PFSK-1 (cell line): ENCODE results near the gene ULBP2.

ENCODE experiments used
- FOXP2 ChIP-seq: optimal IDR thresholded peaks from 2 replicates; pipeline ENCODE3; 2011; ENCODE audit warnings: borderline replicate concordance, control low read depth, inconsistent platforms; ENCODE audit not compliant: insufficient read depth; ENCODE audit errors: extremely low read length, extremely low read depth
- POLR2AphosphoS5 ChIP-seq: IDR thresholded peaks from 2 replicates; pipeline ENCODE4 v1.6.1; 2012; ENCODE audit warnings: low read depth, mild to moderate bottlenecking, control low read depth, low read length, moderate library complexity
- SIN3A ChIP-seq: IDR thresholded peaks from 2 replicates; pipeline ENCODE4 v1.6.1; 2012; ENCODE audit warnings: mild to moderate bottlenecking, low read length, moderate library complexity, borderline replicate concordance; ENCODE audit not compliant: insufficient read depth
- TAF1 ChIP-seq: IDR thresholded peaks from 2 replicates; pipeline ENCODE4 v1.6.1; 2012; ENCODE audit warnings: low read length, control low read depth, borderline replicate concordance; ENCODE audit not compliant: insufficient read depth
- TF ChIP-seq, protein P1 (sequence below), 2 experiments: IDR thresholded peaks; 2 replicates each; pipeline versions ENCODE4 v1.6.1 to v1.8.0; 2011 to 2012; ENCODE audit warnings: low read depth in 2 of 2, low read length in 2 of 2, control low read depth in 1 of 2, inconsistent platforms in 1 of 2, mild to moderate bottlenecking in 1 of 2, moderate library complexity in 1 of 2; ENCODE audit not compliant: insufficient read depth in 1 of 2

Gene ULBP2

DNA sequence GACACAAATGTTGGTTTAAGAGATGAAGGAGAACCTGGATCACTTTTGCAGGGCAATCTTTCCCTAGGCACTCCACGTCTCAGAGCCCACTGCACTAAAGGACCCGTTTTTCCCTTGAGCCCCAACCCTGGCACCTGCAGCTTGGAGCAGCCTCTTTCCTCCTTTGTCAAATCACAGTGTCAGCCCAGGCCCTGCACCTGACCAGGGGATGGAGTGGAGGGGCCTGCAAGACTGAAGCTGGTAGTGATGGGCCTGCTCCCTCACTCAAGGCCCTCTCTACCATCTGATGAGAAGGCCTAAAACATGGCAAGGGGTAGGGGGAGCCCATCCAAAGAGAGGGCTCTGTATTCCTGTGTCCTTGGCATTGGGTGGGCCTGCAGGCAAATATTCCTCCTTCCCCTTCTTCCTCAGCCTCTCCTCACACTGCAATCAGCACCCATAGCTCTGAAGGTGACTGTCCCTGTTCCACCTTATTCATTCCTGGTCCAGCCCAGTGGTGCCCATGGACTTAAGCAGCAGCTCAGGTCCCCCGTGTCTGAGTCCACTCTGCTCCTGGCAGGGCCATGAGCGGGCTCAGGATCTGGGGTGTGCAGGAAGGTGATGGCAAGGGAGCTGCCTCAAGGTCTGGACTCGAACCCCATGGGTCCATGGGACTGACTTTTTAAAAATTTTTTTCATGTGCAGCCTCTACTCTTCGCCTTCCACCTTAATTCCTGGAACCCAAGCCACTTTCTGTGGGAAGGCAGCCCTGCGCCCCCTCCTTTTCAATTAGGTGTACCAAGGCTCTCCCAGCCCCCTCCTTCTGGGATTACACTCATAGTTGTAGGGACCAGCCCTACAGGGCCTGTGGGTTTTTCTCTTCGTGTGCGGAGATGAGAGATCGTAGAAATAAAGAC is 25.6 kb upstream of the ULBP2 start:
- TF ChIP-seq TAF1 = no peak
- TF ChIP-seq, protein P1, sequence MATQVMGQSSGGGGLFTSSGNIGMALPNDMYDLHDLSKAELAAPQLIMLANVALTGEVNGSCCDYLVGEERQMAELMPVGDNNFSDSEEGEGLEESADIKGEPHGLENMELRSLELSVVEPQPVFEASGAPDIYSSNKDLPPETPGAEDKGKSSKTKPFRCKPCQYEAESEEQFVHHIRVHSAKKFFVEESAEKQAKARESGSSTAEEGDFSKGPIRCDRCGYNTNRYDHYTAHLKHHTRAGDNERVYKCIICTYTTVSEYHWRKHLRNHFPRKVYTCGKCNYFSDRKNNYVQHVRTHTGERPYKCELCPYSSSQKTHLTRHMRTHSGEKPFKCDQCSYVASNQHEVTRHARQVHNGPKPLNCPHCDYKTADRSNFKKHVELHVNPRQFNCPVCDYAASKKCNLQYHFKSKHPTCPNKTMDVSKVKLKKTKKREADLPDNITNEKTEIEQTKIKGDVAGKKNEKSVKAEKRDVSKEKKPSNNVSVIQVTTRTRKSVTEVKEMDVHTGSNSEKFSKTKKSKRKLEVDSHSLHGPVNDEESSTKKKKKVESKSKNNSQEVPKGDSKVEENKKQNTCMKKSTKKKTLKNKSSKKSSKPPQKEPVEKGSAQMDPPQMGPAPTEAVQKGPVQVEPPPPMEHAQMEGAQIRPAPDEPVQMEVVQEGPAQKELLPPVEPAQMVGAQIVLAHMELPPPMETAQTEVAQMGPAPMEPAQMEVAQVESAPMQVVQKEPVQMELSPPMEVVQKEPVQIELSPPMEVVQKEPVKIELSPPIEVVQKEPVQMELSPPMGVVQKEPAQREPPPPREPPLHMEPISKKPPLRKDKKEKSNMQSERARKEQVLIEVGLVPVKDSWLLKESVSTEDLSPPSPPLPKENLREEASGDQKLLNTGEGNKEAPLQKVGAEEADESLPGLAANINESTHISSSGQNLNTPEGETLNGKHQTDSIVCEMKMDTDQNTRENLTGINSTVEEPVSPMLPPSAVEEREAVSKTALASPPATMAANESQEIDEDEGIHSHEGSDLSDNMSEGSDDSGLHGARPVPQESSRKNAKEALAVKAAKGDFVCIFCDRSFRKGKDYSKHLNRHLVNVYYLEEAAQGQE (IDR thresholded peaks at IDR 0.05; ENCODE audit: insufficient read depth in 1 of 2, low read depth in 2 of 2, low read length in 2 of 2) = no peak
- no peak for TF ChIP-seq SIN3A
- TF ChIP-seq POLR2AphosphoS5 = no peak
- no peak for TF ChIP-seq FOXP2

DNA sequence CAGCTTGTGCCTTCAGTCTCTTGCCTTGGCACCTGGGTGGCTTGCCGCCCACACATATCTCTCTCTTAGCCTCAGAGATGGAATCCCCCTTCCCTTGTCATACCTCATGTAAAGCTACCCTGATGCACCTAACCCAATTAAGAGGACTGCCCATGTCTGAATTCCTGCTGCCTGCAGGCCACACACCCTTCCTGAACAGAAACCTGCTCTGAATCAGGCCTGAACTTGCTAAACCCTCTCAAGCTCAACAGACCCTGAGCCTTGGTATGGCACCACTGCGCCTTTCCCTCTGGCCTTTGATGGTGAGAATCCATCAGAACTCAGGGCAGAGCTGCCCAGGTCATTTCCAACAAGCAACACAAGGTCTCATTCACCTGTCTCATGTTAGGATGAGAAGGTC is 24.1 kb upstream of the ULBP2 start:
- no peak for TF ChIP-seq POLR2AphosphoS5
- TF ChIP-seq, protein P1 (IDR thresholded peaks at IDR 0.05; ENCODE audit: insufficient read depth in 1 of 2, low read depth in 2 of 2, low read length in 2 of 2) = no peak
- no peak for TF ChIP-seq SIN3A
- TF ChIP-seq TAF1 = no peak
- TF ChIP-seq FOXP2 = no peak

DNA sequence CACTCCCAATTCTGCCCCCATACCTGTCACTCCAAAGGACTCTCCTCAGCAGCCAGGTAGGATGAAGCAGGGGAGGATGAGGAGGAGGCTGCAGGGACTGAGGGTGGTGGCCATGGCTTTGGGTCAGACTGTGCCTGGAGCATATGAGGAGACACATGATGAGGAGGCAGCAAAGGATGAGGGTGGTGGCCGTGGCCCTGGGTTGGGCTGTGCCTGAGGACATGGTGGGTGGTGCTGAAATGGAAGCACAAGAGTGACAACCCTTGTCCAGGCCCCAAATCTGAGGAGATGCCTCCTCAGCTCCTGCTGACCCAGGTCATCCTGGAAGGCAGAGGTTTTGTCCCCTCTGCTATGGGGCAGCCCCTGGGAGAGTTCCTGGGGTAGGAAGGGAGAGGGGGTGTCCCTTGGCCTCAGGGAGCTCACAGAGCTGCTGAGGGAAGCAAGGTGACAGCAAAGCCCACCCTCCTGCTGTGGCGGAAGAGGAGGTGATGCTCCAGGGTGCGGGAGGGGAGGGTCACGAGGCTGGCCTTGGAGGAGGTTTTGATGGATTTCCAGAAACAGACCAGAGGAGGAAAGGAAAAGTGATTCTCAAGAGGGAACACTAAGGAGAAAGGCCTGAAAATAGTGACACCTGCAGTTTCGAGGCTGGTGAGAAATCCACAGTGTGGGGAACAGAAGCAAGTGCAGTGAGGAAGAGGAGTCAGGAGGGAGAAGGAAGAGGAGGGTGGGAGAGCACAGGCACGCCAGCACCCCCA is 23.5 kb upstream of the ULBP2 start:
- TF ChIP-seq SIN3A (no peak), FOXP2 (no peak)
- TF ChIP-seq, protein P1 (IDR thresholded peaks at IDR 0.05; ENCODE audit: insufficient read depth in 1 of 2, low read depth in 2 of 2, low read length in 2 of 2) = no peak

DNA sequence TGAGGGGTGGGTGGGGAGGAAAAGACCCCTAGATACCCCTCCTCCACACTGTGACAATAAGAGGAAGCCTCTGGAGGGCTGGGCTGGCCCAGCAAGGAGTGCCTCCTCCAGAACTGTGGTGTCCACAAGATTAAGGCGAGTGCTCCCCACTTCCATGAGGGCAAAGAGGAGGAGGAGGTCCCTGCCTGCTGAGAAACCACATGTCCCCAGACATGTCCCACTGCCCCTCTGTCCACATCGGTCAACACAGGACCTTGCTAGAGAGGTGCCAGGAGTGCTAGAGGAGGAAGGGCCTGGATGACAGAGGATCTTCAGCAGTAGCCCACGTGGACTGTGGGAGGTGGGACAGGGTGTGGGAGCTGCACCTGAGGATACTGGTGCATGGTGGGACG is 22.0 kb upstream of the ULBP2 start:
- TF ChIP-seq, protein P1 (IDR thresholded peaks at IDR 0.05; ENCODE audit: insufficient read depth in 1 of 2, low read depth in 2 of 2, low read length in 2 of 2) = no peak
- TF ChIP-seq SIN3A (no peak), FOXP2 (no peak)
